GM12873 (cell line): ENCODE data around the gene OR2C3.

ENCODE experiments used
- TF ChIP-seq, protein P1 (sequence below): IDR thresholded peaks from 2 replicates; pipeline ENCODE4 v1.5.1; 2012; ENCODE audit warnings: low read depth, mild to moderate bottlenecking, moderate library complexity, low read length, control low read depth; ENCODE audit not compliant: insufficient read depth; ENCODE audit errors: missing control alignments

Gene OR2C3

DNA sequence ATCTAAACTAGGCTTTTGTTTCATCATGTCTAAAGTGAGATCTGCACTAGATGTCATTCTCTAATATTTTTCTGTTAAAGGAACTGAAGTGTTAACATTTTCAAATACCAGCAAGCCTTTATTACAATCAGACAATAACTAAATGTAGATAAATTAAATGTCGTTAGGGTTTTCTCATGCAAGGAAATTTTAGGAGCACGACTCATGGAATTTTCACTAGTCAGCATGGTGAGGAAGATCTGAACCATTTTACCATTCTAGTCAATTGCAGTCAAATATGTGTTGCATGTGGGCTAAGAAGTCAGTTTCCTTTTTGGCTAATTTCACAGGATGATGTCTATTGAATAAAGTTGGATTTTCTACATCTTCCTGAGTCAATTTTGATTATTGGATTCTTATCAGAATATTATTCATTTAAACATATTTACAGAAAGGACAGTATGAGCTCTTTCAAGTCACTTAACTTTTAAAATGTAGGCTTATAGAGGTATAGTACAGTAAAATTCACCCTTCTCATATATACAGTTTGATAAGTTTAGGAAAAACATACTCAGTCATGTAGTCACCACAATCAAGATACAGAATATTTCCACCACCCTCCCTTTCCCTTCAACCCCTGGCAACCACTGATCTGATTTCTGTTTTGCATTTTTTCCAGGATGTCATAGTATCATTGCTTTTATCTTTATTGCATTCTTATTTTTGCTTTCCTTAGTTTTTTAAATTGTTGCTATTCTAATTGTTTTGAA is 21.9 kb upstream of the OR2C3 start:
- TF ChIP-seq, protein P1, sequence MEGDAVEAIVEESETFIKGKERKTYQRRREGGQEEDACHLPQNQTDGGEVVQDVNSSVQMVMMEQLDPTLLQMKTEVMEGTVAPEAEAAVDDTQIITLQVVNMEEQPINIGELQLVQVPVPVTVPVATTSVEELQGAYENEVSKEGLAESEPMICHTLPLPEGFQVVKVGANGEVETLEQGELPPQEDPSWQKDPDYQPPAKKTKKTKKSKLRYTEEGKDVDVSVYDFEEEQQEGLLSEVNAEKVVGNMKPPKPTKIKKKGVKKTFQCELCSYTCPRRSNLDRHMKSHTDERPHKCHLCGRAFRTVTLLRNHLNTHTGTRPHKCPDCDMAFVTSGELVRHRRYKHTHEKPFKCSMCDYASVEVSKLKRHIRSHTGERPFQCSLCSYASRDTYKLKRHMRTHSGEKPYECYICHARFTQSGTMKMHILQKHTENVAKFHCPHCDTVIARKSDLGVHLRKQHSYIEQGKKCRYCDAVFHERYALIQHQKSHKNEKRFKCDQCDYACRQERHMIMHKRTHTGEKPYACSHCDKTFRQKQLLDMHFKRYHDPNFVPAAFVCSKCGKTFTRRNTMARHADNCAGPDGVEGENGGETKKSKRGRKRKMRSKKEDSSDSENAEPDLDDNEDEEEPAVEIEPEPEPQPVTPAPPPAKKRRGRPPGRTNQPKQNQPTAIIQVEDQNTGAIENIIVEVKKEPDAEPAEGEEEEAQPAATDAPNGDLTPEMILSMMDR = no peak

DNA sequence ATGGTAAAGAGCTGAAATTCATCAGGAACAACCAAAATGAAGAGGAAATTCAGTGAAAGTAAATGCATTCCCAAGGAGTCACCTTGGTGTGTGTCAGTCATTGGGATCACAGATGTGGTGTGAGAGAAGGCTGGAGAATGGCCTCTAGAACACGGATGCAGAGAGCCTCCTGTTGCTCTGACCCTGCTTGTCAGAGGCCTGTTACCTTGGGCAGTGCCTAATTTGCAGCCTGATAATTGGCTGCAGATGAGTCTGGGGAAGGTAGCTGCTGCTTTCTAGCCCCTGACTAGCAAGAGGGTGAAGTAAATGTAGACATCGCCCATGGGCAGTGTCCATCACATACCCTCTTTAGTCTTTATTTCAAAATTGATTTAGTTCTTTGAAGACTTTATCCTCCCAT is 16.0 kb upstream of the OR2C3 start:
- TF ChIP-seq, protein P1 = no peak

DNA sequence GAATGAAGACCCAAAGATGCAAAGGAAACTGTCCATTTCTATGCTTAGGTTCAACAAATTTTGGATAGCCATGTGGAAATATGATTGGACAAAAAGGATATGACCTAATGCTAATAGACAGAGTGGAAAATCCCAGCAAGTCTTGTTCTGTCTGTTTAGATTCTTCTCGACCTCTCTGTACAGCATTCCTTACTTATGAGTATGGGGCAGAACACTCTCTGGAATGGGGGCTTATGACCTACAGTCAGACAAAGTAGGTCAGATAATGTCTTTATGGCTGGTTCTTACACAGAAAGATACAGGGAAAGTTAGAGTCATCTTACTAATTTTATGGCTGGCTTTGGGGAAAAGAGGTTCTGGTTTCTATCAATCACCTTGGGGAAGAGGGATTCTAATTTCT is 15.5 kb upstream of the OR2C3 start:
- TF ChIP-seq, protein P1 = no peak

DNA sequence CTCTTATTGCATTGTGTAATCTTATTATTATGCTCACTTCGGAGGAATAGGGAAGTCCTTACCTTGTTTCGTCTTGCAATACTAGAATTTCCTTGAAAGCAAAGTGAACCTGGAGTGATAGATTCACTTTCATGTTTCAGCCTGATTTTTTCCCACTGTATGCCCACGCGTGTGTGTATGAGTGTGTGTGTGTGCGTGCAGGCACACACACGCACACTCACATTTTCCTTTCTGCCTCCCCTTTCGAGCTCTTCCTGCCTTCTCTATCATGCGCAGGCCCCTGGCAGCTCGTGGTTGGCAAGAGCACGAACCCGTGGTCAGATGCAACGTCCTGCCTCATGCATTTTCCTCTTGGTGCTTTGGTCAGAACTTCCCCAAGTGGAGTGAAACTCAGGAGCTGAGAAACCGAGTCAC is 12.5 kb upstream of the OR2C3 start, which contains the start of gene GCSAML:
TSS of gene GCSAML (plus strand) at position 366 of the 414 bp plus-strand sequence. CDS start 58 bp downstream, outside the sequence.
- TF ChIP-seq, protein P1 = no peak

DNA sequence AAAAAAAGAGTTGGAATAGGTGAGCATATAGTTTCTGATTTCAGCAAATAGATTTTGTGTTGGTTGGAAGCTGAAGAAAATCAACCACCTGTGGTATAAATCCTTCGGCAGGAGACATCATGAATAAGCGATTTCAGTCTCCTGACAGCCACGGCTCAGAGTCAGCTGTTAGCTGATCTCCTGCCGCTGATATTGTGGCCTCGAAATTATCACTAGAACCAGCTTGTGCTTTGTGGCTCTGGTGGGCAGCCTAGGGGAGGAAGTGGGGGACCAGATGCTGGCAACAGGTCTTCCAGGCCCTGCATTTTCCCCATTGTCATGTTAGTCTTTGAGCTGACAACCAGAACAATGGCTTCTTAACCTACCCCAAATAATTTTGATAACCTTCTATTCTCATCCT is 11.9 kb upstream of the OR2C3 start:
- TF ChIP-seq, protein P1 = no peak

DNA sequence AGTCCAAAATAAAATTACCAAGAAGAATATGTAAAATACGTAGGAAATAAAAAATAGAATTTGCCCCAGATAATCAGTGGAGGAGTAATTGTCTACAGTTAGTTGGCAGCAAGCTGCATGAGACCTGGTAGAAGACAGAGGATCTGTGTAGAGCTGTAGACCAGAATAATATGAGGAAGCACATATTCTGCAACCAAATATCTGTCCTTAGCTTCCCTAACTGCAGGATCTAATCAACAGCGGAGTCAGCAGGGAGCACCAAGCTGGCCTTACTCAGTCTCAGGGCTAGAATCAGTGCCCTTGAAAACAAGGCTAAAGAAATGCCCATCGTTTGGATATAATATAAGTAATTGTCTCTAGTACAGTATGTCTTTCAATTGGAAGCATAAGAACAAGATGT is 6.6 kb upstream of the OR2C3 start:
- TF ChIP-seq, protein P1 = no peak

DNA sequence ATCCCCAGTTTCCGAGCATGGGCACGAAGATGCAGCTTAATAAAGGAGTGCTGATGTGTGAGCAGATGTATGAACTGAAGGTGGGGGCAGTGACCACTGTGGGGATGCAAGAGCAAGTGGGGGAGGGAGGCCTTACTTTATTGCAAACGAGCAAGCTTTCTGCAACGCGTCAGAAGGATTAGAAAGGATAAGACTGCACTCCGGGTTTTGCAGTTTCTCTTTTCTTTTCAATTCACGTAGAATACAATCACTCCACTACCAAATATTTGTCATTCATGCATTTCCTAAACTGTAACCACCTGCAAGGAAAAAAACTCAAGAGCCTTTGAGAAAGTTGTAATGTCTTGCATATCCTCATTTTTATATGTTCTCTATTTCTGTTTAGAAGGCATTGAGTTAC is 4.3 kb upstream of the OR2C3 start:
- TF ChIP-seq, protein P1 = no peak
